Measurements from ENCODE around the gene RGS10.

Gene RGS10

GRCh38 chr10:119495021-119495505 lies 47.5 kb downstream of the RGS10 start:
- no peak for FAIRE-seq

- FAIRE-seq, result no peak
Measured at GRCh38 chr10:119494236-119495020, 48.1 kb downstream of the RGS10 start.

GRCh38 chr10:119493155-119493554 lies 49.4 kb downstream of the RGS10 start:
- no peak for FAIRE-seq

- no peak for FAIRE-seq
Measured at GRCh38 chr10:119491966-119492757, 50.4 kb downstream of the RGS10 start.

GRCh38 chr10:119489991-119490326 lies 52.6 kb downstream of the RGS10 start:
- FAIRE-seq, result no peak

- FAIRE-seq, result no peak
Measured at GRCh38 chr10:119488675-119489074, 53.8 kb downstream of the RGS10 start.

GRCh38 chr10:119483839-119484238 lies 58.7 kb downstream of the RGS10 start:
- FAIRE-seq, result no peak

GRCh38 chr10:119483001-119483400 lies 59.5 kb downstream of the RGS10 start:
- FAIRE-seq, result no peak

GRCh38 chr10:119481781-119482426 lies 60.6 kb downstream of the RGS10 start:
- FAIRE-seq, result no peak

- FAIRE-seq, result no peak
Measured at GRCh38 chr10:119480667-119481066, 61.9 kb downstream of the RGS10 start.

GRCh38 chr10:119479532-119479931 lies 63.0 kb downstream of the RGS10 start:
- FAIRE-seq, result no peak

GRCh38 chr10:119478811-119479341 lies 63.6 kb downstream of the RGS10 start:
- FAIRE-seq, result no peak

GRCh38 chr10:119478111-119478802 lies 64.3 kb downstream of the RGS10 start:
- FAIRE-seq, result no peak

- FAIRE-seq, result no peak
Measured at GRCh38 chr10:119477444-119477843, 65.1 kb downstream of the RGS10 start.

GRCh38 chr10:119474606-119475005 lies 67.9 kb downstream of the RGS10 start:
- no peak for FAIRE-seq

GRCh38 chr10:119473771-119474170 lies 68.7 kb downstream of the RGS10 start:
- no peak for FAIRE-seq

- FAIRE-seq, result no peak
Measured at GRCh38 chr10:119470920-119471702, 71.4 kb downstream of the RGS10 start.

- no peak for FAIRE-seq
Measured at GRCh38 chr10:119469846-119470245, 72.7 kb downstream of the RGS10 start.

- no peak for FAIRE-seq
Measured at GRCh38 chr10:119469325-119469707, 73.2 kb downstream of the RGS10 start.

- no peak for FAIRE-seq
Measured at GRCh38 chr10:119468542-119469324, 73.8 kb downstream of the RGS10 start.

GRCh38 chr10:119466655-119467054 lies 75.9 kb downstream of the RGS10 start:
- FAIRE-seq, result no peak
